Activated T-helper 17 cell treated with anti-CD3 and anti-CD28 coated beads, Interleukin-2, amount 50 U/mL, for 72 hours (primary cell): ENCODE measurements around the gene GPR139. TPM values are rescaled to one million over a fixed set of nuclear protein-coding genes. Genes with fewer than 3 reads are reported as not detected.

Experiments used
- total RNA-seq, 2 donors: library from RNA; stranded (reverse); gene quantifications; one replicate each; pipeline ENCODE4 v1.2.3, GENCODE V29; 2022

The GPR139 gene
- total RNA-seq, 2 donors from 2014 or later: not detected

Other genes starting within 250 kb of the GPR139 start
- gene GPRC5B, start 189.0 kb downstream of the GPR139 start, total RNA-seq: not detected